HCT116 (cell line): ENCODE results near the gene TDRD10. TPM values are rescaled to one million over a fixed set of nuclear protein-coding genes. Genes with fewer than 3 reads are reported as not detected.

Experiments used
- ATAC-seq: fragments of 200-7000 bp; cut with Tn5 transposase; 2 replicates; pipeline ENCODE4 v1.9.1; 2020; ENCODE audit warnings: mild to moderate bottlenecking, moderate library complexity
- Bru-seq: library from RNA; stranded (reverse); fragments of 400-500 nt; gene quantifications from one replicate; lab custom pipeline; 2021; lab: Mats Ljungman, UMichigan
- BruChase-seq, 2 experiments: library from RNA; stranded (reverse); fragments of 400-500 nt; gene quantifications; one replicate each; lab custom pipeline; 2021; lab: Mats Ljungman, UMichigan
- BruUV-seq: library from RNA; stranded (reverse); fragments of 400-500 nt; replicated peaks from 2 replicates; lab custom pipeline; 2021; lab: Mats Ljungman, UMichigan
- CTCF ChIA-PET: fragments of 300-600 bp; sonication (Branson Sonifier 250); formaldehyde crosslinking; loops from one replicate; lab custom pipeline; 2021; ENCODE audit warnings: antibody characterized with exemption; lab: Charles Lee
- POLR2A ChIA-PET: fragments of 300-600, 350-600 bp; sonication (Branson Sonifier 250); formaldehyde crosslinking; loops from one replicate; lab custom pipeline; 2021; ENCODE audit warnings: antibody characterized with exemption; lab: Charles Lee
- RAD21 ChIA-PET, 2 experiments: fragments of 300-600 bp; sonication (Branson Sonifier 250); formaldehyde crosslinking; loops; one replicate each; lab custom pipeline; 2023; ENCODE audit warnings: low total read pairs in 2 of 2; ENCODE audit not compliant: uncharacterized antibody in 2 of 2, unreplicated experiment in 2 of 2, low non-redundant PET in 1 of 2; lab: Charles Lee
- DNase-seq: peaks from one replicate; pipeline ENCODE4 v3.0.0-alpha.2; 2010; ENCODE audit warnings: low read depth, low spot score
- H2AFZ ChIP-seq: fragments of 200-600 bp; shearing (Covaris generic), sonication (generic); 2 replicates; pipeline ENCODE4 v1.6.1; 2017; ENCODE audit warnings: low read depth, mixed run types, mixed read lengths, antibody characterized with exemption, low read length; ENCODE audit not compliant: poor library complexity, severe bottlenecking
- H3K27ac ChIP-seq: 2 replicates; pipeline ENCODE4 v1.5.1; 2012; ENCODE audit warnings: low read depth, low read length
- H3K27me3 ChIP-seq: fragments of 200-600 bp; sonication (generic); 2 replicates; pipeline ENCODE4 v1.6.1; 2016; ENCODE audit warnings: mixed run types, low read length, mixed read lengths; ENCODE audit not compliant: insufficient read depth
- H3K36me3 ChIP-seq, 2 experiments: fragments of 200-500 bp in 1 of 2; fragments of 200-600 bp in 1 of 2; sonication (Bioruptor generic) in 1 of 2; sonication (generic) in 1 of 2; 2 replicates each; pipeline versions ENCODE4 v1.5.1 to v1.6.1; 2014 to 2016; ENCODE audit warnings: low read length in 2 of 2, inconsistent platforms in 1 of 2, mixed read lengths in 1 of 2, mixed run types in 1 of 2; ENCODE audit not compliant: insufficient read depth in 2 of 2, control insufficient read depth in 1 of 2
- H3K4me1 ChIP-seq, 2 experiments: fragments of 200-600 bp in 1 of 2; sonication (generic) in 1 of 2; 2 replicates each; pipeline versions ENCODE4 v1.5.1 to v1.6.1; 2012 to 2017; ENCODE audit warnings: low read length in 2 of 2, inconsistent platforms in 1 of 2, mild to moderate bottlenecking in 1 of 2, mixed read lengths in 1 of 2, mixed run types in 1 of 2, moderate library complexity in 1 of 2; ENCODE audit not compliant: insufficient read depth in 2 of 2, control insufficient read depth in 1 of 2
- H3K4me2 ChIP-seq: fragments of 200-600 bp; sonication (generic); 2 replicates; pipeline ENCODE4 v1.6.1; 2017; ENCODE audit warnings: mixed run types, low read length, mixed read lengths
- H3K4me3 ChIP-seq, 2 experiments: fragments of 200-600 bp in 1 of 2; sonication (generic) in 1 of 2; replicated peaks in 1 of 2; 2 replicates each; pipeline ENCODE4 v1.5.1; 2011 to 2016; ENCODE audit warnings: low read length in 2 of 2, control low read depth in 1 of 2, low read depth in 1 of 2, mild to moderate bottlenecking in 1 of 2, mixed read lengths in 1 of 2, mixed run types in 1 of 2
- H3K79me2 ChIP-seq: fragments of 200-600 bp; sonication (generic); 2 replicates; pipeline ENCODE4 v1.6.1; 2017; ENCODE audit warnings: mild to moderate bottlenecking, mixed run types, low read length, moderate library complexity, mixed read lengths; ENCODE audit not compliant: insufficient read depth
- H3K9ac ChIP-seq: fragments of 200-600 bp; sonication (generic); 2 replicates; pipeline ENCODE4 v1.6.1; 2016; ENCODE audit warnings: low read length, mixed read lengths
- H3K9me2 ChIP-seq: fragments of 200-600 bp; sonication (generic), shearing (Covaris generic); 2 replicates; pipeline ENCODE4 v1.6.1; 2017; ENCODE audit warnings: mixed run types, mild to moderate bottlenecking, moderate library complexity; ENCODE audit not compliant: insufficient read depth
- H3K9me3 ChIP-seq, 2 experiments: fragments of 200-500 bp in 1 of 2; fragments of 200-600 bp in 1 of 2; sonication (Bioruptor generic) in 1 of 2; sonication (generic) in 1 of 2; 2 replicates each; pipeline ENCODE4 v1.6.1; 2014 to 2017; ENCODE audit warnings: low read length in 2 of 2, mixed read lengths in 2 of 2, inconsistent platforms in 1 of 2, low read depth in 1 of 2, mild to moderate bottlenecking in 1 of 2, mixed run types in 1 of 2, moderate library complexity in 1 of 2; ENCODE audit not compliant: control insufficient read depth in 1 of 2, insufficient read depth in 1 of 2
- H4K20me1 ChIP-seq: fragments of 200-600 bp; sonication (generic), shearing (Covaris generic); 2 replicates; pipeline ENCODE4 v1.6.1; 2017; ENCODE audit warnings: mixed run types, mild to moderate bottlenecking, moderate library complexity; ENCODE audit not compliant: insufficient read depth
- CBX3 ChIP-seq: IDR thresholded peaks from 2 replicates; pipeline ENCODE4 v1.6.1; 2012; ENCODE audit warnings: low read depth
- EGR1 ChIP-seq: IDR thresholded peaks from 2 replicates; pipeline ENCODE4 v1.6.1; 2012; ENCODE audit warnings: low read depth
- ELF1 ChIP-seq: IDR thresholded peaks from 2 replicates; pipeline ENCODE4 v1.6.1; 2012; ENCODE audit warnings: low read depth, borderline replicate concordance
- JUND ChIP-seq: IDR thresholded peaks from 2 replicates; pipeline ENCODE4 v1.6.1; 2012
- SRF ChIP-seq: IDR thresholded peaks from 2 replicates; pipeline ENCODE4 v1.6.1; 2012; ENCODE audit warnings: low read depth
- TCF7L2 ChIP-seq: IDR thresholded peaks from 2 replicates; pipeline ENCODE4 v1.7.0; 2011; ENCODE audit warnings: borderline replicate concordance, inconsistent platforms; ENCODE audit not compliant: insufficient read depth, insufficient read length; ENCODE audit errors: extremely low read depth
- YY1 ChIP-seq: IDR thresholded peaks from 2 replicates; pipeline ENCODE4 v1.6.1; 2011; ENCODE audit warnings: low read length, low read depth, moderate library complexity, mild to moderate bottlenecking; ENCODE audit not compliant: insufficient replicate concordance; ENCODE audit errors: extremely low read depth
- intact Hi-C: fragments of 100-400 bp; cut with micrococcal nuclease; formaldehyde crosslinking; loops from 2 replicates; pipeline ENCODE4 v1.10.0; 2022
- long read RNA-seq: library from polyadenylated mRNA; unstranded; transcript quantifications from one replicate; pipeline ENCODE4 v2.0.0, GENCODE V29; 2021; ENCODE audit not compliant: unreplicated experiment
- polyA plus RNA-seq: library from polyadenylated mRNA; unstranded; fragments of >200 nt; gene quantifications from 2 replicates; pipeline ENCODE4 v1.2.1, GENCODE V29; 2012; ENCODE audit warnings: missing spikeins
- total RNA-seq: library from RNA; stranded (reverse); gene quantifications from one replicate; pipeline ENCODE4 v1.2.1, GENCODE V29; 2021; ENCODE audit not compliant: unreplicated experiment
- TF ChIP-seq, protein P1 (sequence below): IDR thresholded peaks from 2 replicates; pipeline ENCODE4 v1.6.1; 2012
- TF ChIP-seq, protein P2 (sequence below), 3 experiments: fragments of 200-600 bp in 1 of 3; sonication (generic) in 1 of 3; IDR thresholded peaks in 2 of 3; conservative IDR thresholded peaks in 1 of 3; 2 replicates each; pipeline ENCODE4 v1.5.1; 2012 to 2017; ENCODE audit warnings: low read depth in 2 of 3, low read length in 2 of 3, antibody characterized with exemption in 1 of 3, borderline replicate concordance in 1 of 3, control low read depth in 1 of 3, mild to moderate bottlenecking in 1 of 3, mixed read lengths in 1 of 3, mixed run types in 1 of 3, moderate library complexity in 1 of 3; ENCODE audit not compliant: insufficient read depth in 1 of 3

The TDRD10 gene, protein sequence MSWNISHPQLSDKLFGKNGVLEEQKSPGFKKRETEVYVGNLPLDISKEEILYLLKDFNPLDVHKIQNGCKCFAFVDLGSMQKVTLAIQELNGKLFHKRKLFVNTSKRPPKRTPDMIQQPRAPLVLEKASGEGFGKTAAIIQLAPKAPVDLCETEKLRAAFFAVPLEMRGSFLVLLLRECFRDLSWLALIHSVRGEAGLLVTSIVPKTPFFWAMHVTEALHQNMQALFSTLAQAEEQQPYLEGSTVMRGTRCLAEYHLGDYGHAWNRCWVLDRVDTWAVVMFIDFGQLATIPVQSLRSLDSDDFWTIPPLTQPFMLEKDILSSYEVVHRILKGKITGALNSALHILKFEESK
- total RNA-seq, result not detected
- polyA plus RNA-seq, result not detected in 2 replicates
- Bru-seq, nascent RNA, result not detected
- percentile 4 among the genes with signal in this experiment for BruChase-seq, experiment 1, labeled RNA remaining after a 6-hour chase
- BruChase-seq, experiment 2, labeled RNA remaining after a 2-hour chase, result not detected
- long read RNA-seq, result 0 reads

DNA sequence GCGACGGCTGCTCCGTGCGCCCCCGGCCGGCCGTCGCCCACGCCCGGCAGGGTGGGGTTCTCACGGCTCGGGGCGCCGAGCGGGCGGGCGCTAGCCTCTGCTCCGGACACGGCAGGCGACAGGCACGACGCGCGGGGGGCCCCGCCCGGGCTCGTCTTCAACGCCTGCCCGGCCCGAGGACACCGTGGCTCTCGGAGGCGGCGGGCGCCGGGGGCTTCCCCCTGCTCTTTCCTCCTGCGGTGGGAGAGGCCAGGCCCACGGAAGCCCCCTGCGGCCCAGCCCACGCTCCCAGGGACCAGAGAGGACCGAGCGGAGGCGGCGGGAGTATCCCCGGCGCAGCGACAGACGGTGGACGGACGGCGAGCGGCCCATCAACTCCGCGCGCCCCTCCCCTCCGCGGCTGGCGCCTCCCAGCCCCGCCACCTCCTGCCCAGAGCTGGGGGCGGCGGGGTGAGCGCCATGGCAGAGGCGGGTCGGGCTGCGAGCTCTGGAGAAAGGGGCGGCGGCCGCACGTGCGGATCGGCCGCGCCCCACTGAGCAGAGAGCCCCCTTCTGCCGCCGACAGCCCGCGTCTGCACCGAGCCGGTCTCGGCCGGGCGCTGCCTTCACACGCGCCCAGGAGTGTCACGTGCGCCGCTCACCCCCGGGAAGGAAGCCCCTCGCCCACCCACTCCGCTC lies at the start of gene TDRD10, which contains the start of gene SHE:
Gene TDRD10, plus strand, starts transcription at position 154 of the 678 bp plus-strand sequence. CDS start 4,685 bp downstream, outside the sequence.
Gene SHE, minus strand, starts transcription at position 347 of the 678 bp plus-strand sequence. CDS start 386 bp downstream, outside the sequence.
- no peak within 1 kb of the TSS for H2AFZ ChIP-seq
- no peak within 1 kb of the TSS for H3K9ac ChIP-seq

More for the DNA sequence above, at the start of gene TDRD10, which contains the start of gene SHE:
- no peak for DNase-seq
- Histone ChIP-seq H3K9me2 (no peaks in the 10 kb centered on the region), H3K4me1 (peaks cover 0 to 7% of the 10 kb centered on the region in 2 experiments; a peak in 2 of 4 replicates), H3K27me3 (no peaks in the 10 kb centered on the region), H3K36me3 (no peaks in the 10 kb centered on the region), H3K4me3 (no peak within 1 kb of the TSS), H4K20me1 (no peaks in the 10 kb centered on the region), H3K4me2 (no peak within 1 kb of the TSS), H3K27ac (no peak within 1 kb of the TSS), H3K79me2 (no peaks in the 10 kb centered on the region), H3K9me3 (no peaks in the 10 kb centered on the region)
- no TSS peak for BruUV-seq
- TF ChIP-seq JUND, result no peak
- no peak for TF ChIP-seq ELF1
- no peak for TF ChIP-seq YY1
- no peak for TF ChIP-seq EGR1
- no peak for TF ChIP-seq SRF
- TF ChIP-seq, protein P1, sequence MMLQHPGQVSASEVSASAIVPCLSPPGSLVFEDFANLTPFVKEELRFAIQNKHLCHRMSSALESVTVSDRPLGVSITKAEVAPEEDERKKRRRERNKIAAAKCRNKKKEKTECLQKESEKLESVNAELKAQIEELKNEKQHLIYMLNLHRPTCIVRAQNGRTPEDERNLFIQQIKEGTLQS, result no peak
- TF ChIP-seq TCF7L2, result no peak
- no peak for TF ChIP-seq CBX3
- TF ChIP-seq, protein P2, sequence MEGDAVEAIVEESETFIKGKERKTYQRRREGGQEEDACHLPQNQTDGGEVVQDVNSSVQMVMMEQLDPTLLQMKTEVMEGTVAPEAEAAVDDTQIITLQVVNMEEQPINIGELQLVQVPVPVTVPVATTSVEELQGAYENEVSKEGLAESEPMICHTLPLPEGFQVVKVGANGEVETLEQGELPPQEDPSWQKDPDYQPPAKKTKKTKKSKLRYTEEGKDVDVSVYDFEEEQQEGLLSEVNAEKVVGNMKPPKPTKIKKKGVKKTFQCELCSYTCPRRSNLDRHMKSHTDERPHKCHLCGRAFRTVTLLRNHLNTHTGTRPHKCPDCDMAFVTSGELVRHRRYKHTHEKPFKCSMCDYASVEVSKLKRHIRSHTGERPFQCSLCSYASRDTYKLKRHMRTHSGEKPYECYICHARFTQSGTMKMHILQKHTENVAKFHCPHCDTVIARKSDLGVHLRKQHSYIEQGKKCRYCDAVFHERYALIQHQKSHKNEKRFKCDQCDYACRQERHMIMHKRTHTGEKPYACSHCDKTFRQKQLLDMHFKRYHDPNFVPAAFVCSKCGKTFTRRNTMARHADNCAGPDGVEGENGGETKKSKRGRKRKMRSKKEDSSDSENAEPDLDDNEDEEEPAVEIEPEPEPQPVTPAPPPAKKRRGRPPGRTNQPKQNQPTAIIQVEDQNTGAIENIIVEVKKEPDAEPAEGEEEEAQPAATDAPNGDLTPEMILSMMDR (IDR thresholded peaks at IDR 0.05 in 2 of 3, conservative IDR thresholded peaks at IDR 0.05 in 1 of 3; ENCODE audit: borderline replicate concordance in 1 of 3, insufficient read depth in 1 of 3, low read depth in 2 of 3, low read length in 2 of 3), result no peak
- intact Hi-C loops, result no loop called here
- RAD21 ChIA-PET, result interaction anchor here in 1 of 2 experiments (0.7 kb wide), 1 partner anchor 170 kb away, joined by 4 read pairs; no protein-coding TSS in a partner anchor
- POLR2A ChIA-PET, result no interaction called here
- CTCF ChIA-PET, result no interaction called here
- no peak for ATAC-seq
